Left lung (tissue), 10 donors: ENCODE measurements around the gene PABPN1L. TPM values are rescaled to one million over a fixed set of nuclear protein-coding genes. Genes with fewer than 3 reads are reported as not detected.
"Not testable (repeated sequence)": the region's sequence is repeated elsewhere in the genome, so short reads cannot be mapped to it uniquely, and the experiment has no call there.

Experiments
- ATAC-seq: fragments of 200-7000 bp; cut with Tn5 transposase; one replicate; pipeline ENCODE4 v1.9.1; 2020; ENCODE audit warnings: moderate library complexity
- DNase-seq, 4 donors: peaks; one replicate each; pipeline ENCODE4 v3.0.0-alpha.2; 2013 to 2020
- H3K27ac ChIP-seq, 2 donors: fragments of 200-600 bp; sonication (generic) in 1 of 2; one replicate each; pipeline versions ENCODE4 v1.5.0 to v1.8.0; 2020 to 2021
- H3K27me3 ChIP-seq, 2 donors: fragments of 200-600 bp; sonication (generic) in 1 of 2; one replicate each; pipeline versions ENCODE4 v1.5.0 to v1.8.0; 2020 to 2021
- H3K36me3 ChIP-seq, 2 donors: fragments of 200-600 bp; sonication (generic) in 1 of 2; one replicate each; pipeline versions ENCODE4 v1.5.0 to v1.8.0; 2020 to 2021
- H3K4me1 ChIP-seq, 2 donors: fragments of 200-600 bp; one replicate each; pipeline ENCODE4 v1.8.0; 2021
- H3K4me3 ChIP-seq, 2 donors: fragments of 200-600 bp; sonication (generic) in 1 of 2; one replicate each; pipeline versions ENCODE4 v1.5.0 to v1.8.0; 2020 to 2021; ENCODE audit warnings: mild to moderate bottlenecking in 1 of 2
- H3K9me3 ChIP-seq, 2 donors: fragments of 200-600 bp; sonication (generic) in 1 of 2; one replicate each; pipeline versions ENCODE4 v1.5.0 to v1.8.0; 2020 to 2021
- intact Hi-C, 2 donors: fragments of 100-400 bp; cut with DNase I; formaldehyde crosslinking; loops; one replicate each; pipeline versions ENCODE4 v1.11.2 to v1.14.2; 2022
- polyA plus RNA-seq, 6 donors: library from polyadenylated mRNA; unstranded; fragments of 120-200 nt; gene quantifications; one replicate each; pipeline ENCODE4 v1.2.1, GENCODE V29; 2013; ENCODE audit not compliant: insufficient read length in 6 of 6
- total RNA-seq, 2 donors: library from RNA; stranded (reverse); fragmentation: NEBNext Ultra II Directional; extraction: Animal tissue kit (Norgen Biotek cat#: 25700); gene quantifications; one replicate each; pipeline ENCODE4 v1.2.1, GENCODE V29; 2021
- TF ChIP-seq, protein P1 (sequence below), 2 donors: fragments of 200-600 bp; sonication (generic) in 1 of 2; IDR thresholded peaks; one replicate each; pipeline versions ENCODE4 v1.5.0 to v1.8.0; 2021; ENCODE audit warnings: antibody characterized with exemption in 2 of 2
- donor health status: DM: no; HTN: yes; CAD: no.
- donor health status: DM: no; HTN: no; CAD: no.

The PABPN1L gene
- total and polyA plus RNA-seq, 8 donors: 0.12 TPM; not detected in 7

DNA sequence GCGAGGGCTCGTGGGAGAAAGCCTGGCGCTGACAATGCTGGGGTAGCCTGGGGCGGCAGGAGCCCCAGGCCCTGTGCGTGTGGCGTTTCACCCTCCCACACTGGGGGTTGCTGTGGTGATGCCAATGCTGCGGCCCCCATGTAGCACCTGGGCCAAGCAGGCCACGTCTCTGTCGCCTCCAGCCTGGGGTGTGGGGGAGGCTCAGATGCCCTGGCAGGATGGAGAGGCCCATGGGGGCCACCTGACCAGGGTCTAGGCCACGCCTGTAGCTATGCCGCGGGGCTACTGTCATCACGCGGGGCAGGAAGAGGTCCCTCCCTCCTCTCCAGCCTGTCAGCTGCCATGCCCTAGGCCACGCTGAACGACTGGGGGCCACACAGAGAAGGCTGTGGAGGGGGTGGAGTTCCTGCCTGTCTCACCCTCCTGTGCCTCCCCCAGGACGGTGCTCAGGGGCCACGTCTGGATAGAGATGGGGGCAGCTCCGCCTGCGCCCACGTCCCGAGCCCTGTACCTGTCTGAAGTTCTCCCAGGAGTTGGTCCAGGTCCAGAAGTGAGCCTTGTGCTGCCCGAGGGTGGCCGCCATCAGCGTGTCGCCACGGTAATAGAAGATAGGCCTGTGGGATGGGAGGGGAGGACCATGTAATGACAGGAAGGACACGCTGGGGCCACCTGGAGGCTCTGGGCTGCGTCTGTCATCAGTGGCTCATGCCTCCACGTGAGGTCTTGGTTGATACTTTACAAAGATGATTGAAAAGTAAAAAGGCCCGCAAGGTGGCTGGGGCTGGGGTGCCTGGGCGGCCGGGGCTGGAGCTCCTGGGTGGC is 42.0 kb downstream of the PABPN1L start:
- Histone ChIP-seq H3K36me3 (peaks cover 0 to 82% of the 10 kb centered on the region in 2 donors), H3K27me3 (no peaks in the 10 kb centered on the region), H3K9me3 (no peaks in the 10 kb centered on the region), H3K4me3 (no peak overlapping the region), H3K27ac (no peak overlapping the region), H3K4me1 (no peaks in the 10 kb centered on the region)
- no peak for DNase-seq
- no peak for ATAC-seq
- intact Hi-C loops: no loop called here
- TF ChIP-seq, protein P1, sequence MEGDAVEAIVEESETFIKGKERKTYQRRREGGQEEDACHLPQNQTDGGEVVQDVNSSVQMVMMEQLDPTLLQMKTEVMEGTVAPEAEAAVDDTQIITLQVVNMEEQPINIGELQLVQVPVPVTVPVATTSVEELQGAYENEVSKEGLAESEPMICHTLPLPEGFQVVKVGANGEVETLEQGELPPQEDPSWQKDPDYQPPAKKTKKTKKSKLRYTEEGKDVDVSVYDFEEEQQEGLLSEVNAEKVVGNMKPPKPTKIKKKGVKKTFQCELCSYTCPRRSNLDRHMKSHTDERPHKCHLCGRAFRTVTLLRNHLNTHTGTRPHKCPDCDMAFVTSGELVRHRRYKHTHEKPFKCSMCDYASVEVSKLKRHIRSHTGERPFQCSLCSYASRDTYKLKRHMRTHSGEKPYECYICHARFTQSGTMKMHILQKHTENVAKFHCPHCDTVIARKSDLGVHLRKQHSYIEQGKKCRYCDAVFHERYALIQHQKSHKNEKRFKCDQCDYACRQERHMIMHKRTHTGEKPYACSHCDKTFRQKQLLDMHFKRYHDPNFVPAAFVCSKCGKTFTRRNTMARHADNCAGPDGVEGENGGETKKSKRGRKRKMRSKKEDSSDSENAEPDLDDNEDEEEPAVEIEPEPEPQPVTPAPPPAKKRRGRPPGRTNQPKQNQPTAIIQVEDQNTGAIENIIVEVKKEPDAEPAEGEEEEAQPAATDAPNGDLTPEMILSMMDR (IDR thresholded peaks at IDR 0.05): no peak

DNA sequence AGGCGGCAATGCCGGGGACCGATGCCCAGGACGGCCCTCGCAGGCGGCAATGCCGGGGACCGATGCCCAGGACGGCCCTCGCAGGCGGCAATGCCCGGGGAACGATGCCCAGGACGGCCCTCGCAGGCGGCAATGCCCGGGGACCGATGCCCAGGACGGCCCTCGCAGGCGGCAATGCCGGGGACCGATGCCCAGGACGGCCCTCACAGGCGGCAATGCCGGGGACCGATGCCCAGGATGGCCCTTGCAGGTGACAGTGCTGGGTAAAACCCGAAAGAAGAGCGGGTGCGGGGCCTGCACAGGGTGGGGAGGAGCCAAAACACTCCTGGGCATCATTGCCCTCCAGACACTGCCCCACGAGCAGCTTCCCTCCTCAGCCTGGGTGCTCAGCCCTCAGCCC is 42.8 kb downstream of the PABPN1L start:
- ATAC-seq, intact Hi-C loops, DNase-seq: not testable (repeated sequence)

DNA sequence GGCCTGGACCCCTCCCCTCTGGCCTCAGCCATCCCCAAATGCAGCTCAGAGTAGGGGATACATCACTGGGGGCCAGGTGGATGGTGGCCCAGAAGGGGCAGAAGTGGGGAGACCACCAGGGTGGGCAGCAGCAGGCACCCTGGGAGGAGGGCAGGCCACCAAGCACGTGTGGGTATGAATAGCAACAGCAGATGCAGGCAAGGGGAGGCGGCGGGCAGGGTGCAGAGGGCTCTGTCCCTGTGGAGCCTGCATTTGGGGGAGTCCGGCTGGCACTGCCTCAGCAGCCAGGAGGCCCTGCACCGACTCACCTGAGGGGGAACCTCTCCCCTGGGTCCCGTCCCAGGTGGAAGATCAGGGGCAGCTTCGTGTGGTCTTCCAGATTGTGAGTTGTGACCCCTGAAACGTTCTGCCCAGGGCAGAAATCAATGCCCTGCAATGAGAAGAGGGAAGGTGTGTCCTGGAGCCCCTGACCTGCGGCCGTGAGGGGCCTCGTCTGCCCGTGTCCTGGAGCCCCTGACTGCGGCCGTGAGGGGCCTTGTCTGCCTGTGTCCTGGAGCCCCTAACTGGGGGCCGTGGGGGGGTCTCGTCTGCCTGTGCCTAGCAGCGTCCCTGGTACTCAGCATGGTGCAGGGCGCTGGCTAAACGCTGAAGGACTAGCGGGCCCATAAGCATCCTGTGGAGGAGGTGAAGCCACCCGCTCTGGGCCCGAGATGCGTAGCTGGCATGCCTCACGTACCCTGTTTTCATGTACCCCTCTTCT is 44.0 kb downstream of the PABPN1L start:
- Histone ChIP-seq H3K36me3 (peaks cover 0 to 70% of the 10 kb centered on the region in 2 donors), H3K4me1 (no peaks in the 10 kb centered on the region), H3K4me3 (no peak overlapping the region), H3K9me3 (no peaks in the 10 kb centered on the region), H3K27ac (no peak overlapping the region), H3K27me3 (no peaks in the 10 kb centered on the region)
- no peak for ATAC-seq
- TF ChIP-seq, protein P1 (IDR thresholded peaks at IDR 0.05): no peak
- no peak for DNase-seq
- intact Hi-C loops: no loop called here

More for the DNA sequence above, 42.8 kb downstream of the PABPN1L start:
- H3K4me1 ChIP-seq, H3K4me3 ChIP-seq, H3K27ac ChIP-seq, H3K27me3 ChIP-seq, H3K9me3 ChIP-seq: not testable (repeated sequence)
- peaks cover 0 to 76% of the 10 kb centered on the region in 2 donors for H3K36me3 ChIP-seq

DNA sequence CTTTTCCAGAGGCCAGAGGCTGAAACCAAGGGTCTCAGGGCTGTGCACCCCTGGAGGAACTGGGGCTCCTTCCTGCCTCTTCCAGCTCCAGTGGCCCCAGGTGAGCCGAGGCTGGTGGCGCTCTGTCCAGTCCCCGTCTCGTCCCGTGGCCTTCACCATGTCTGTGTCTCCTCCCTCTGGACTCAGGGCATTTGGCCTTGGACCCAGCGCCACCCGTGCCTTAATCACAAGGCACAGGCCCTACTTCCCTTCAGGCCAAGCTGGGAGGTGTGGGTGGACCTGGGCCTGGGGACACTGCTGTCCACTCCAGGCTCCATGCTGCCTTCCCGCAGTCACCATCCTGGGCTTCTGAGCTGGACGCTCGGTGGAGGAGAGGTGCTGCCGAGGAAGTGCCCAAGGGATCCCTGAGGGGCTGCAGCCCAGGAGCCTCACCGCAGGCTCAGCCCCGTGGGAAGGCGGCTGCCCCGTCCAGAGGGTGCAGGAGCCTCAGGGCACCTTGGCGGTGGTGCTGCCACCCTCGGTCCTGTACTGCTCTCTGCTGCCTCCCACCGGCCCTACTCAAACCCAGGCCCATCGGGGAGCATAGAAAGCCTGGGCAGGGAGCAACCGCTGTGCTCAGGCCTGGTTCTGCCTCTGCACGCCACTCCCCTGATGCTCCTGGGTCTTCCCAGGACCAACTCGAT is 45.2 kb downstream of the PABPN1L start:
- H3K27me3 ChIP-seq: no peaks in the 10 kb centered on the region
- H3K4me1 ChIP-seq: no peaks in the 10 kb centered on the region
- H3K36me3 ChIP-seq: peaks cover 0 to 68% of the 10 kb centered on the region in 2 donors
- TF ChIP-seq, protein P1 (IDR thresholded peaks at IDR 0.05): no peak
- no peak overlapping the region for H3K27ac ChIP-seq
- H3K9me3 ChIP-seq: no peaks in the 10 kb centered on the region
- no peak for ATAC-seq
- no peak for DNase-seq
- intact Hi-C loops: no loop called here
- no peak overlapping the region for H3K4me3 ChIP-seq

DNA sequence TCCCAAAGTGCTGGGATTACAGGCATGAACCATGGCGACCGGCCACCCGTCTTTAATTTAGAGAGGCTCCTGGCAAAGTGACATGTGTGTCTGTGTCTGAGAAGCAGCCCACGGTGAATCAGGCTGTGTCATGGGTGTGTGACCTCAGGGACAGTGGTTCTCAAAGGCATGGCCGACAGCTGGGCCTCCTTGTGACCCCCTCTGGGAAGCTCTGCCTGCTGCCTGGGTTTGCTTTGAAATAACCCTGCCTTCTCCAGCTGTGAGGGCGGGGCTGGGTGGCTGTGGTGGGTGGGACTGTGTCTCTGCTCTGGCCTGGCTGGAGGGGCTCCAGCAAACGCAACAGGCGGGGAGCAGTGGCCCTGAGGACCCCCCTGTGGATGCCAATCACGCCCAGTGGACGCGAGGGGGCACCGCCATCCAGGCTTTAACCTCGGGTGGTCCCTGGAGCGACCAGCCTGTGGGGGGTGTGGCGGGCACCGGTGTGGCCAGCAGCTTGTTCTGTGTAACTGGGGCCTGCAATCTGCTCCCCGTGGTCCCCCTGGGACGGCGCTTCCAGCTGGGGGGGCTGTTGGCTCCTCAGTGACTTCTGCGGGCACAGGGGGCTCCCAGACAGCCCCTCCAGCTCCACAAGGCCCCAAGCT is 46.0 kb downstream of the PABPN1L start:
- Histone ChIP-seq H3K27me3 (no peaks in the 10 kb centered on the region), H3K27ac (no peak overlapping the region), H3K4me1 (no peaks in the 10 kb centered on the region), H3K4me3 (no peak overlapping the region), H3K9me3 (no peaks in the 10 kb centered on the region), H3K36me3 (peaks cover 0 to 63% of the 10 kb centered on the region in 2 donors)
- DNase-seq (no peak), ATAC-seq (no peak)
- intact Hi-C loops: no loop called here
- TF ChIP-seq, protein P1 (IDR thresholded peaks at IDR 0.05): no peak
